H9 (cell line): Measurements from ENCODE around the gene KRTAP5-10. TPM values are rescaled to one million over a fixed set of nuclear protein-coding genes. Genes with fewer than 3 reads are reported as not detected.

Experiments
- DNase-seq: peaks from one replicate; pipeline ENCODE4 v3.0.0-alpha.2; 2017
- H2AFZ ChIP-seq: one replicate; pipeline ENCODE4 v1.6.1; 2013; ENCODE audit warnings: mild to moderate bottlenecking, low read length, control low read depth, moderate library complexity
- H2AK5ac ChIP-seq: 2 replicates; pipeline ENCODE4 v1.6.1; 2013; ENCODE audit warnings: low read length, control low read depth, mixed read lengths; ENCODE audit not compliant: insufficient read length
- H2BK120ac ChIP-seq: one replicate; pipeline ENCODE4 v1.6.1; 2013; ENCODE audit warnings: low read depth, mild to moderate bottlenecking, low read length, control low read depth, inconsistent platforms; ENCODE audit not compliant: poor library complexity, severe bottlenecking
- H2BK12ac ChIP-seq: 2 replicates; pipeline ENCODE4 v1.6.1; 2013; ENCODE audit warnings: low read length, control low read depth, mixed read lengths, low read depth; ENCODE audit not compliant: insufficient read length
- H2BK15ac ChIP-seq: 2 replicates; pipeline ENCODE4 v1.6.1; 2013; ENCODE audit warnings: low read depth, low read length, control low read depth
- H2BK20ac ChIP-seq: one replicate; pipeline ENCODE4 v1.6.1; 2013; ENCODE audit warnings: low read depth, mild to moderate bottlenecking, low read length, control low read depth, inconsistent platforms; ENCODE audit not compliant: poor library complexity, severe bottlenecking
- H2BK5ac ChIP-seq: 2 replicates; pipeline ENCODE4 v1.6.1; 2013; ENCODE audit warnings: low read length, control low read depth, mixed read lengths; ENCODE audit not compliant: insufficient read length
- H3K14ac ChIP-seq: 2 replicates; pipeline ENCODE4 v1.6.1; 2013; ENCODE audit warnings: low read length, control low read depth; ENCODE audit not compliant: insufficient read depth
- H3K18ac ChIP-seq: 2 replicates; pipeline ENCODE4 v1.6.1; 2013; ENCODE audit warnings: low read depth, mild to moderate bottlenecking, mixed read lengths, low read length, control low read depth; ENCODE audit not compliant: insufficient read length
- H3K23ac ChIP-seq: 2 replicates; pipeline ENCODE4 v1.6.1; 2013; ENCODE audit warnings: low read length, control low read depth, mixed read lengths, low read depth; ENCODE audit not compliant: insufficient read length
- H3K23me2 ChIP-seq: 2 replicates; pipeline ENCODE4 v1.6.1; 2013; ENCODE audit warnings: low read depth, mild to moderate bottlenecking, mixed read lengths, low read length, control low read depth; ENCODE audit not compliant: insufficient read length, poor library complexity, severe bottlenecking
- H3K27ac ChIP-seq: 2 replicates; pipeline ENCODE4 v1.5.1; 2013; ENCODE audit warnings: low read length, control low read depth, mixed read lengths, low read depth; ENCODE audit not compliant: insufficient read length
- H3K27me3 ChIP-seq: 2 replicates; pipeline ENCODE4 v1.6.1; 2013; ENCODE audit warnings: low read length, control low read depth, inconsistent platforms; ENCODE audit not compliant: insufficient read depth
- H3K4ac ChIP-seq: 2 replicates; pipeline ENCODE4 v1.6.1; 2013; ENCODE audit warnings: low read depth, mild to moderate bottlenecking, control low read depth, inconsistent platforms, low read length, moderate library complexity
- H3K4me1 ChIP-seq: 2 replicates; pipeline ENCODE4 v1.6.1; 2013; ENCODE audit warnings: low read length, control low read depth, inconsistent platforms; ENCODE audit not compliant: insufficient read depth
- H3K4me2 ChIP-seq: 2 replicates; pipeline ENCODE4 v1.6.1; 2013; ENCODE audit warnings: low read length, control low read depth, mixed read lengths; ENCODE audit not compliant: insufficient read length, insufficient read depth
- H3K56ac ChIP-seq: 2 replicates; pipeline ENCODE4 v1.6.1; 2013; ENCODE audit warnings: low read depth, mild to moderate bottlenecking, mixed read lengths, low read length, control low read depth; ENCODE audit not compliant: insufficient read length
- H3K79me1 ChIP-seq: 2 replicates; pipeline ENCODE4 v1.6.1; 2013; ENCODE audit warnings: low read depth, mild to moderate bottlenecking, moderate library complexity, low read length, control low read depth, inconsistent platforms; ENCODE audit not compliant: insufficient read depth, poor library complexity, severe bottlenecking
- H3K79me2 ChIP-seq: 2 replicates; pipeline ENCODE4 v1.6.1; 2013; ENCODE audit warnings: low read length, control low read depth, inconsistent platforms; ENCODE audit not compliant: insufficient read depth
- H3K9ac ChIP-seq: 2 replicates; pipeline ENCODE4 v1.6.1; 2013; ENCODE audit warnings: low read length, control low read depth, mixed read lengths; ENCODE audit not compliant: insufficient read length; ENCODE audit errors: extremely low read depth
- H3K9me3 ChIP-seq: one replicate; pipeline ENCODE4 v1.6.1; 2013; ENCODE audit warnings: low read depth, low read length, inconsistent platforms; ENCODE audit not compliant: control insufficient read depth
- H3T11ph ChIP-seq: one replicate; pipeline ENCODE4 v1.6.1; 2013; ENCODE audit warnings: mild to moderate bottlenecking, low read length, control low read depth, inconsistent platforms
- H4K20me1 ChIP-seq: one replicate; pipeline ENCODE4 v1.6.1; 2013; ENCODE audit not compliant: control insufficient read depth, insufficient read length, insufficient read depth
- H4K5ac ChIP-seq: 2 replicates; pipeline ENCODE4 v1.6.1; 2013; ENCODE audit warnings: low read depth, mild to moderate bottlenecking, mixed read lengths, low read length, control low read depth; ENCODE audit not compliant: insufficient read length
- H4K8ac ChIP-seq: replicated peaks from 2 replicates; pipeline ENCODE4 v1.6.1; 2013; ENCODE audit warnings: low read length, control low read depth, mixed read lengths, low read depth; ENCODE audit not compliant: insufficient read length
- H4K91ac ChIP-seq: 2 replicates; pipeline ENCODE4 v1.6.1; 2013; ENCODE audit warnings: low read depth, mild to moderate bottlenecking, moderate library complexity, mixed read lengths, low read length, control low read depth; ENCODE audit not compliant: insufficient read length
- H3K27ac Mint-ChIP-seq, 3 experiments: 2 replicates in 2 of 3; 3 replicates in 1 of 3; pipeline ENCODE4 v1.8.0; 2020 to 2021; ENCODE audit warnings: mixed read lengths in 3 of 3, mild to moderate bottlenecking in 1 of 3, moderate library complexity in 1 of 3
- H3K27me3 Mint-ChIP-seq: 2 replicates; pipeline ENCODE4 v1.8.0; 2021; ENCODE audit warnings: low read depth, mild to moderate bottlenecking, moderate library complexity, mixed read lengths
- H3K36me3 Mint-ChIP-seq, 3 experiments: 2 replicates in 2 of 3; 3 replicates in 1 of 3; pipeline ENCODE4 v1.8.0; 2020 to 2021; ENCODE audit warnings: low read depth in 3 of 3, mixed read lengths in 3 of 3; ENCODE audit not compliant: insufficient read depth in 1 of 3
- H3K4me1 Mint-ChIP-seq, 2 experiments: 2 replicates each; pipeline ENCODE4 v1.8.0; 2020; ENCODE audit warnings: mixed read lengths in 2 of 2
- H3K4me3 Mint-ChIP-seq, 2 experiments: 2 replicates in 1 of 2; 3 replicates in 1 of 2; pipeline ENCODE4 v1.8.0; 2020 to 2021; ENCODE audit warnings: mild to moderate bottlenecking in 2 of 2, mixed read lengths in 2 of 2, moderate library complexity in 1 of 2
- H3K9me3 Mint-ChIP-seq, 2 experiments: 2 replicates in 1 of 2; 3 replicates in 1 of 2; pipeline ENCODE4 v1.8.0; 2020; ENCODE audit warnings: mild to moderate bottlenecking in 2 of 2, mixed read lengths in 2 of 2, moderate library complexity in 1 of 2
- WGBS: extraction: QIAGEN DNeasy Blood & Tissue Kit; methylation state at CpG from one replicate; pipeline ENCODE4 v1.1.7; 2013; ENCODE audit warnings: missing lambda C conversion rate, low lambda C conversion rate, mixed read lengths; ENCODE audit not compliant: insufficient read length; ENCODE audit errors: extremely low coverage; 5-methylcytosine and 5-hydroxymethylcytosine counted together
- total RNA-seq: library from RNA; stranded (reverse); gene quantifications from 2 replicates; pipeline ENCODE4 v1.2.1, GENCODE V29; 2021
- TF ChIP-seq, protein P1 (sequence below): fragments of 200-600 bp; sonication (generic); conservative IDR thresholded peaks from 3 replicates; pipeline ENCODE4 v1.8.0; 2021; ENCODE audit warnings: antibody characterized with exemption, mild to moderate bottlenecking

KRTAP5-10 gene
- total RNA-seq, 1 experiment from 2014 or later, result not detected

GRCh38 chr11:71555508-71555907, 9.9 kb upstream of the KRTAP5-10 start:
- H4K91ac ChIP-seq, result no peak overlapping the region
- no peaks in the 10 kb centered on the region for H3K79me1 ChIP-seq

More at GRCh38 chr11:71555508-71555907, 9.9 kb upstream of the KRTAP5-10 start:
- no peak overlapping the region for H2BK120ac ChIP-seq
- no peaks in the 10 kb centered on the region for H3K9me3 ChIP-seq
- peaks cover 7% of the 10 kb centered on the region for H3K27me3 Mint-ChIP-seq
- no peak overlapping the region for H2BK5ac ChIP-seq
- H2BK12ac ChIP-seq, result no peak overlapping the region
- no peak overlapping the region for H3K27ac ChIP-seq
- no peak overlapping the region for H4K8ac ChIP-seq
- H2BK20ac ChIP-seq, result no peak overlapping the region
- H3K27me3 ChIP-seq, result no peaks in the 10 kb centered on the region
- no peak overlapping the region for H3K23ac ChIP-seq
- H3K56ac ChIP-seq, result no peak overlapping the region
- no peaks in the 10 kb centered on the region for H3K79me2 ChIP-seq
- no peak overlapping the region for H3T11ph ChIP-seq
- no peak overlapping the region for H3K4me3 Mint-ChIP-seq
- WGBS, result no CpG with 5 or more reads among the region's 11 CpGs
- H2AK5ac ChIP-seq, result no peak overlapping the region
- H3K9me3 Mint-ChIP-seq, result peaks cover 17 to 21% of the 10 kb centered on the region in 2 experiments
- DNase-seq, result no peak
- H3K4me1 Mint-ChIP-seq, result peaks cover 8 to 9% of the 10 kb centered on the region in 2 experiments; a peak in 3 of 4 replicates
- H3K4me2 ChIP-seq, result no peak overlapping the region
- no peaks in the 10 kb centered on the region for H3K4me1 ChIP-seq
- H3K18ac ChIP-seq, result no peak overlapping the region
- no peak overlapping the region for H2AFZ ChIP-seq
- H2BK15ac ChIP-seq, result no peak overlapping the region
- peaks cover 2 to 6% (median 5%) of the 10 kb centered on the region in 3 experiments; a peak in 4 of 7 replicates for H3K36me3 Mint-ChIP-seq
- no peaks in the 10 kb centered on the region for H4K20me1 ChIP-seq
- no peak overlapping the region for H3K9ac ChIP-seq
- TF ChIP-seq, protein P1, sequence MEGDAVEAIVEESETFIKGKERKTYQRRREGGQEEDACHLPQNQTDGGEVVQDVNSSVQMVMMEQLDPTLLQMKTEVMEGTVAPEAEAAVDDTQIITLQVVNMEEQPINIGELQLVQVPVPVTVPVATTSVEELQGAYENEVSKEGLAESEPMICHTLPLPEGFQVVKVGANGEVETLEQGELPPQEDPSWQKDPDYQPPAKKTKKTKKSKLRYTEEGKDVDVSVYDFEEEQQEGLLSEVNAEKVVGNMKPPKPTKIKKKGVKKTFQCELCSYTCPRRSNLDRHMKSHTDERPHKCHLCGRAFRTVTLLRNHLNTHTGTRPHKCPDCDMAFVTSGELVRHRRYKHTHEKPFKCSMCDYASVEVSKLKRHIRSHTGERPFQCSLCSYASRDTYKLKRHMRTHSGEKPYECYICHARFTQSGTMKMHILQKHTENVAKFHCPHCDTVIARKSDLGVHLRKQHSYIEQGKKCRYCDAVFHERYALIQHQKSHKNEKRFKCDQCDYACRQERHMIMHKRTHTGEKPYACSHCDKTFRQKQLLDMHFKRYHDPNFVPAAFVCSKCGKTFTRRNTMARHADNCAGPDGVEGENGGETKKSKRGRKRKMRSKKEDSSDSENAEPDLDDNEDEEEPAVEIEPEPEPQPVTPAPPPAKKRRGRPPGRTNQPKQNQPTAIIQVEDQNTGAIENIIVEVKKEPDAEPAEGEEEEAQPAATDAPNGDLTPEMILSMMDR, result no peak
- no peaks in the 10 kb centered on the region for H3K23me2 ChIP-seq
- H4K5ac ChIP-seq, result no peak overlapping the region
- H3K14ac ChIP-seq, result no peak overlapping the region
- H3K4ac ChIP-seq, result no peak overlapping the region
- no peak overlapping the region for H3K27ac Mint-ChIP-seq
